TTC549 (cell line): ENCODE measurements around the gene TOLLIP.
"Not testable (repeated sequence)": the region's sequence is repeated elsewhere in the genome, so short reads cannot be mapped to it uniquely, and the experiment has no call there.

Experiments used
- FAIRE-seq: peaks from 2 replicates; lab custom pipeline; 2012; peaks lifted over from hg19 to GRCh38; lab: Jason Lieb, UNC

The TOLLIP gene

GRCh38 chr11:1281326-1281973, 28.0 kb downstream of the TOLLIP start:
- no peak for FAIRE-seq

GRCh38 chr11:1280116-1281035, 29.1 kb downstream of the TOLLIP start:
- no peak for FAIRE-seq

DNA sequence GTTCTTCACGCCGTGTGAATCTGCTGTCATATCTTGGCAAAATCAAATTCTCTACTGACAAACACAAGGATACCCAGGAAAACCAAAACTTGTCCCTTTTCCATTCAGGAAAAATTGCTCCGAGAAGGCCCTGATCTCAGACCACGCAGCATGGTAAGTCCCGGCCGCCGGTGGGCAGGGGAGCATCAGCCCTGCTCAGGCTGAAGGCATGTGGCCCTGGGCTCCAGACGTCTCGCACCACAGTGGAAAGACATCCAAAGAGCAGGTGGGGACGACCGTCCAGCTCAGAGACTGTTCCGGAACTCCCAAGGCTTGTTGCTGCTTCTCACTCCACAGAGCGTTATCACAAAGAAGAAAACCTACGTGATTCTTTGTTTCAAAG, 29.8 kb downstream of the TOLLIP start:
- FAIRE-seq = no peak

GRCh38 chr11:1278766-1279673, 30.4 kb downstream of the TOLLIP start:
- no peak for FAIRE-seq

DNA sequence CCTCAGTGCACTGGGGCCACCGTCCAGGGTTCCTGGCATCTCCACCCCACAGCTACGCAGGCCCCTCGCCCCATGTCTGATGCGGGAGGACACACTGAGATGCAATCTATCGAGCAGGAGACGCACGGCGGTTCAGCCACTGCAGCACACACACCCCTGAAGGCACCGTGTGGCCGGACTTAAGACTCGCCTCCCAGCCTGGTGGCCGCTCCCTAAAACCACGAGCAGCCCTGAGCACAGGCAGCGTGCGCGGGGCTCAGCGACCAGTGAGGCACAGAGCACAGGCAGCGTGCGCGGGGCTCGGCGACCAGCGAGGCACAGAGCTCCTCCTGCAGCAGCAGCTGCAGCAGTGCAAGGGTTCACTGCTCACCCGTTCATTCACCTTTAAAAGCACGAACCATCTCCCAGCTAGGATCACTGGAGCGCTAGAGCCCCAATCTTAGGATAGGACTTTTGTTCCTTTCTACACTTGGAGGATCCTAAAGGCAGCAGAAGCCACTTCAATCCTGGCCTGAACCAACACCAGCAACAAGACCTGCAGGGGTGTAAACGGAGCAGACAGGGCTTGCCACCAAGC, 31.4 kb downstream of the TOLLIP start:
- FAIRE-seq = no peak

DNA sequence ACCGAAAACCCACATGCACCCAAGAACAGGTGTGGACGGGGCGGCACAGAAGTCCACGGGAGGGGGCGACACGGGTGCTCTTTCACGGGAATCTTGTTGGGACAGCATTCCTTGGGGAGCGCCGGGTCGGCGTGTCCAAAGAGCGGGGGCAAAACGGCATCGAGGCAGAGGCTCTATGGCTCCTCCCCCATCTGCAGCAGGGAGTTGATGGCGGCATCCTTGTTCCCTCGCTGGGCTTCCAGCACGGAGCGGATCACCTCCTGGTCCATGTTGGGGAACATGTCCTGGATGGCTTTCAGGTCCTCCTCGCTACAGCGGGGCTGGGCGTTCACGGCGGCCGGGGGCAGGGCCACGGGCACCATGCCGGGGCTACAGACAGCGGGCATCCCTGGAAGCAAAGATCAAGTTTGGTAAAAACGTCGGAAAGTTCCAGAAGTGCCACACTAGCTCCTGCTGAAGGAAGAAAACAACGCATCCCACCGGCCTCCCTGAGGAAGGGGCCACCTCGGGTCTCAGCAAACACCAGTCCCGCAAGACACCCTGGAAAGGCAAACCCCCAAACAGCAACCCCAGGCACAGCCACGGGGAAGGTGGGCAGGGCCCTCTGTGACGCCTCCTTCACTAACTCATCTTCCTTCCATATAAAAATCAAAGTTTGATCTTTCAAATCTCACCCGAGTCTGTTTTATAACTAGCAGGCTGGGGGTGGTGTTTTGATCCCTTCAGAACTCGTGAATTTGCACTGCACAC, 32.4 kb downstream of the TOLLIP start:
- FAIRE-seq = no peak

DNA sequence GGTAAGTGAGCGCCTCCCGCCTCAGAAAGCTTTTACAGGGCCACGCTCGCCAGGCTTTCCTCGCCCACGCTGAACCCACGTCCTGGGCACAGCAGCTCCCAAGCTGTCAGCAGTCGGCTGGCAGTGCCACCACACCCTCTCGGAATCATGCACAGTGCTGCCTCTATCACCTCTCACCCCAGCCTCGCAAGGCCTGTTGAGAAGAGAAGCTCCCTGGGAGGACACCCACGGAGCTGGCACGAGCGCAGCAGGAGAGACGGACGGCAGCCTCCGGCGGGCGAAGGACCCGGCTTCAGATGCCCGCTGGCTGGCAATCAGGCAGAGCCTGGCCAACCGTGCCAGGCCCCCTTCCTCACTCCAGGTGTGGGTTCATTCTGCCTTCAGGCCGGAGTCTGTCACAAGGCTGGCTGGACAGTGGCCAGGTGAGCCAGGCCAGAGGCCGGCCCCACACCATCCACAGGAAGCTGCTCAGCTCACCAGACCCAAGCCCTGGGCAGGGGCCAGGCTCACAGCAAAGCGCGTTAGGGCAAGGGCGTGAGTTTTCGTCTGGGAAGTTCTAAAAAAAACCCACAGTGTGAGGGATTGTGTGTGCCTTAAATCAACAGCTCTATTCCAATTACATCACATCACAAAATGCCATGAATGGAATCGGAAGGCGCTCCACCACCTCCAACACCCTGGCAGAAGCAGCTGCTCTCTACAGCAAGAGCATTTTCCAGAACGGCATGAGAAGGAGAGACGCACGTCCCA, 33.2 kb downstream of the TOLLIP start:
- FAIRE-seq = no peak

DNA sequence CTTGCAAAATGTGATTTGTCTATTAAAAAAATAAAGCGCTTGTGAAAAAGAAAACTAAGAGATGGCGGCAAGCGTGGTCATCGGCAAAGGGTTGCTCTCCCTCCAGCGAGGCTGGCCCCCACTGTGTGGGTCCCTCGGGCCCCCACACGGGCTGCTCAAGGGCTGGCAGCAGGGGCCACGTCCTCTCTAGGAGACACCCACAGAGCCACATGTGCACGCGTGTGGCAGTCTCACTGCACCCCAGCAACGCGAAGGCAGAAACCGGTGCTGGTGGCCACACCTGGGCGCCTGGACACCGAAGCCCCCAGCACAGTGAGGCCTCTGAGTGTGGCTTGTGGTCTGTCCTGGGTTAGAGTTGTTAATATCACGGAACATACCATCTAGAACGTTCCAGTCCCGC, 34.4 kb downstream of the TOLLIP start:
- FAIRE-seq = no peak

DNA sequence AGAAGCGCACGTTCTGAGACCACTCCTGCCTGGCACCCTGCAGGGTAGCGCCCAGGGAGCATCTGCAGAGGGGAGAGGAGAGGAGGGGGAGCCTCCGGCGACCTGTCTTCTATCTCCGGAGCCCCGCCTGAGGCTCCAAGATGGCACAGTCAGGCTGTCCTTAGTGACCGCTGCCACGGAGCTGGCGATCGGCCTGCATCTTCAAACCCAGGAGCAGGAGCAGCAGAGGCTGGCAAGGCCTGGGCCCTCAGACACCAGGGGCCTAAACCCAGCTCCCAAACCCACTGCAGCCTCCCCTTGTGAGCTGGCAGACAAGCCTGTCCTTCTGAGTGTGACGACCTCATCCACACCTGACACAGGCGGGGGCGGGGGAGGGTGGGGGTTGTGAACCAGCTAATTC, 34.9 kb downstream of the TOLLIP start:
- FAIRE-seq = no peak

- FAIRE-seq = no peak
Measured at GRCh38 chr11:1272531-1272930, 36.9 kb downstream of the TOLLIP start.

GRCh38 chr11:1271927-1272326, 37.5 kb downstream of the TOLLIP start:
- FAIRE-seq = no peak

- no peak for FAIRE-seq
Measured at GRCh38 chr11:1271406-1271805, 38.0 kb downstream of the TOLLIP start.

GRCh38 chr11:1271002-1271401, 38.4 kb downstream of the TOLLIP start:
- FAIRE-seq = no peak

- no peak for FAIRE-seq
Measured at GRCh38 chr11:1270476-1270875, 39.0 kb downstream of the TOLLIP start.

DNA sequence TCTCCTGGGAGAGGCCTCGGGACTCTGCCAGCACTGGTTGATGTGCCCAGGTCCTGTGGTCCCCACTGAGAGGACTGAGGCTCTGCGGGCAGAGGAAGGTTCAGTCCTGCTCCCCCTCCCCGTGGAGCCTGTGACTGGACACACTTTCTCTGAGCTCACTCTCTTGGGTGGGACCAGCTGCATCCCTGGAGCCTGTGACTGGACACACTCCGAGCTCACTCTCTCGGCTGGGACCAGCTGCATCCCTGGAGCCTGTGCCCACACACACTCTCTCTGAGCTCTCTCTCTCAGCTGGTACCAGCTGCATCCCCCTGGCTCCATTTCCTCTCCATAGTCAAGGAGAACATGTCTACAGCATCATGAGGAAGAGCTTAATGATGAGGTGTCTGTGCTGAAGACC, 39.5 kb downstream of the TOLLIP start:
- FAIRE-seq = no peak

GRCh38 chr11:1267441-1268100, 41.9 kb downstream of the TOLLIP start:
- no peak for FAIRE-seq

- not testable (repeated sequence) for FAIRE-seq
Measured at GRCh38 chr11:1266976-1267375, 42.5 kb downstream of the TOLLIP start.

DNA sequence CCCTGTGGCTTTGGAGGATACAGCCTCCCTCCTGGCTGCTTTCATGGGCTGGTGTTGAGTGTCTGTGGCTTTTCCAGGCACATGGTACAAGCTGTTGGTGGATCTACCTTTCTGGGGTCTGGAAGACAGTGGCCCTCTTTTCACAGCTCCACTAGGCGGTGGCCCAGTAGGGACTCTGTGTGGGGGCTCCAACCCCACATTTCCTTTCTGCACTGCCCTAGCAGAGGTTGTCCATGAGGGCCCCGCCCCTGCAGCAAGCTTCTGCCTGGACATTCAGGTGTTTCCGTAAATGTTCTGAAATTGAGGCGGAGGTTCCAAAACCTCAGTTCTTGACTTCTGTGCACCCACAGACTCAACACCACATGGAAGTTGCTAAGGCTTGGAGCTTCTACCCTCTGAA, 44.0 kb downstream of the TOLLIP start:
- not testable (repeated sequence) for FAIRE-seq

DNA sequence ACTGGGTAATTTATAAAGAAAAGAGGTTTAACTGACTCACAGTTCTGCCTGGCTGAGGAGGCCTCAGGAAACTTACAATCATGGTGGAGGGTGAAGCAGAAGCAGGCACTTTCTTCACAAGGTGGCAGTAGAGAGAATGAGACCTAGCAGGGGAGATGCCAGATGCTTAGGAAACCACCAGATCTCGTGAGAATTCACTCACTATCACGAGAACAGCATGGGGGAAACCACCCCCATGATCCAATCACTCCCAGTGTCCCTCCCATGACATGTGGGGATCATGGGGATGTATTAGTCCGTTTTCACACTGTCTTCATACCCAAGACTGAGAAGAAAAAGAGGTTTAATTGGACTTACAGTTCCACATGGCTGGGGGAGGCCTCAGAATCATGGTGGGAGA, 45.0 kb downstream of the TOLLIP start:
- not testable (repeated sequence) for FAIRE-seq

DNA sequence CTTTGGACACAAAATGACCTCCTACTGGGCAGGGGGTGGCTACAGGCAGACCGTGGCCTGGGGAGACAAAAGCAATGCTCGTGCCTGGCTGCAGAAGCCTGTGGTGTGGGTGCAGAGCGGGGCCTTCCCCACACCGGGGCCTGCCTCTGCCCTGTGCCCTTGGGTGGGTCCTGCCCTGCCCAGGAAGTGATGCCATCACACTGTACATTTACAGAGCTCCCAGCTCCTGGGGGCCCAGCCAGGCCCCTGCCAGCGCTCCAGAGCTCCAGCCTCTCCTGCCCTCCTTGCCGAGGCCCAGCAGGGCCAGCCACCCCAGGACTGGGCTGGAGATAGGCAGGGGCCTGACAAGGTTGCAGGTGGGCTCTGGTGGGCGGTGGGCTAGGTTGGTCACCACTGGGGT, 46.4 kb downstream of the TOLLIP start:
- no peak for FAIRE-seq
